Measurements from ENCODE around the gene VAC14. TPM values are rescaled to one million over a fixed set of nuclear protein-coding genes. Genes with fewer than 3 reads are reported as not detected.

Gene VAC14
- total and polyA plus RNA-seq, 3 donors from 2014 or later = 41.0 to 80.5 (median 61.8) TPM

DNA sequence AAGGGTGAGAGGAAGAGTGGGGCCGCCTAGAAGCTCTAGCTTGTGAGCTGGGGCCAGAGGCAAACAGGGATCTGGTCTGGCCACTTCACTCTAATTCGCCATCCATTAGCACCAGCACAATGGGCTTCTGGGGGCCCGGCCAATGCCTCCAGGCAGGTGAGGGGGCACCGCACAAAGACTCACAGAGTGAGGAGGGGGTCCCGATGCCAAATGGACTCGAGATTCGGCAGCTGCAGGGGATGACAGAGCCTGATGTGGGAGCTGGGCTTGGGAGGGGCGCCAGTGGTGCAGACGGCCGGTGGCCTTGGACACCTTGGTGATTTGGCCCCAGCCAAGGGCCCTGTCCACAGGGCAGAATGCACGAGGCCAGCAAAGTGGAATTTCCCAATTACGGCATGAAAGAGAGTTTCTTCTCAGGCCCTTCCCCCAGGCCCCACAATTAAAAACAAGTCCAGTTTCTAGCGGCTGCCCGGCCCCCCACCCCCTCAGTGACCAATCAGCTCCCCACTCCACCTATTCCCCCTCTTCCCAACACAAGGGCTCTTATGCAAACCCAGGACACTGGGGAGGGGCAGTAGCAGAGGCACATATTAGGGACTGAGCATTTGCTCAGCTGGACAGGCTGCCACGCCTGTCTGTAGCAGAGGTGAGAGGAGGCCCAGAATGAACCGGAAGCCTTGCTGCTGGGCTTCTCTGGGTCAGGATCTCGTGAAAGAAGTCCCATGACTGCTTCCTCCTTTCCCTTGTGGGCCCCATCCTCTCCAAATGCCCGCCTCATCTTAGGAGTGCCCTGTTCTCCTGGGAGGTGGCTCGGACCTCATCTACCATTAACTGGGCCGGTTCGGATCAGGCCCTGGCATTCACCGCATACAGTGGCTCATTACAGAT is 75.7 kb downstream of the VAC14 start:
- H3K27ac ChIP-seq = peak overlapping the region; percentile 57 to 64
- no peak for TF ChIP-seq POLR2A (IDR thresholded peaks at IDR 0.05)
- TF ChIP-seq, protein P1, sequence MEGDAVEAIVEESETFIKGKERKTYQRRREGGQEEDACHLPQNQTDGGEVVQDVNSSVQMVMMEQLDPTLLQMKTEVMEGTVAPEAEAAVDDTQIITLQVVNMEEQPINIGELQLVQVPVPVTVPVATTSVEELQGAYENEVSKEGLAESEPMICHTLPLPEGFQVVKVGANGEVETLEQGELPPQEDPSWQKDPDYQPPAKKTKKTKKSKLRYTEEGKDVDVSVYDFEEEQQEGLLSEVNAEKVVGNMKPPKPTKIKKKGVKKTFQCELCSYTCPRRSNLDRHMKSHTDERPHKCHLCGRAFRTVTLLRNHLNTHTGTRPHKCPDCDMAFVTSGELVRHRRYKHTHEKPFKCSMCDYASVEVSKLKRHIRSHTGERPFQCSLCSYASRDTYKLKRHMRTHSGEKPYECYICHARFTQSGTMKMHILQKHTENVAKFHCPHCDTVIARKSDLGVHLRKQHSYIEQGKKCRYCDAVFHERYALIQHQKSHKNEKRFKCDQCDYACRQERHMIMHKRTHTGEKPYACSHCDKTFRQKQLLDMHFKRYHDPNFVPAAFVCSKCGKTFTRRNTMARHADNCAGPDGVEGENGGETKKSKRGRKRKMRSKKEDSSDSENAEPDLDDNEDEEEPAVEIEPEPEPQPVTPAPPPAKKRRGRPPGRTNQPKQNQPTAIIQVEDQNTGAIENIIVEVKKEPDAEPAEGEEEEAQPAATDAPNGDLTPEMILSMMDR (IDR thresholded peaks at IDR 0.05) = no peak
- DNase-seq = peak; percentile 41
- intact Hi-C loops (cut with DNase I; ENCODE audit: low total_unique reads) = no loop called here
- no peaks in the 10 kb centered on the region for H3K9me3 ChIP-seq
- H3K27me3 ChIP-seq = no peaks in the 10 kb centered on the region
- WGBS, 2 donors = 66 to 78% methylated on average over 20 to 22 of the region's 22 CpGs
- H3K4me3 ChIP-seq = no peak overlapping the region
- H3K4me1 ChIP-seq = peaks cover 18% of the 10 kb centered on the region
- no peaks in the 10 kb centered on the region for H3K36me3 ChIP-seq (ENCODE audit: low read depth, missing control alignments)

DNA sequence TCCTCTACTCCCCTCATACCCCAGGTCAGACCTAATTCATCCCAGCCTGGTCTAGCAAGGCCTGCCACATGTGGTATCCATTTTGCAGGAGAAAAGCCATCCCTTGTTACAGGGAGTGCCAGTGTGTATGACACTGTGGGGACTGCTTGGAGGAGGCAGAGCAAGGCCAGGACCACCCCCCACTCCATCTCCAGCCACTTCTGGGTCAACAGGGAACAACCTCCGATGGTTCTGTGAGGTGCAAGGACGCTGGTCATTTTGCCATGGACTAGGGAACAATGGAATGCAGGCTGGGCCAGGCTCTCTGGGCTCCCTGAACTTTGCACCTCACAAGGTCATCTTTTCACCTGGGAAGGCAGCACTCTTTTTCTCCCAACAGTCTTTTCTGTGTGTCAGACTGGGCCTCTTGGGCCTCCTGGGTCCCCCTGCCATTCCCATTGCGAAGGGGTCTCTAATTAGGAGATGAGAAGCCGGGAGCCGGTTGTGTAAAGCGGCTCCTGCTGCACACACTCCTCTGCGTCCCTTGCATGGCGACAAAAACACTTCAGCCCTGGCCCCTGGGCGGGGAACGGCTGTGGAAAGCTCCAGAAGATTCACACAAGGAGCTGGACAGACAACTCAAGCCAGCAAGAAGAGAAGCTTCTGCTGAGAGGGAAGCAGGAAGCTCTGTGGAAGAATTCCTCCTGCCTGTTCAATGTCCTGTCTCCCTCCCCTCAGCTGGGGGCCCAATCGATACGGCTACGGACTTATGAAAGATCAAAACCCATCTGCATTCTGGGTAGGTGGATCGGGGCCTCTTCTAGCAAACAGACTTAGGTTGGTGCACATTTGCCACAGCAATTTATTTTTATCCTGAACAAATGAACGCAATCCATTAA is 76.6 kb downstream of the VAC14 start:
- H3K27me3 ChIP-seq = no peaks in the 10 kb centered on the region
- H3K4me3 ChIP-seq = no peak overlapping the region
- no peaks in the 10 kb centered on the region for H3K36me3 ChIP-seq (ENCODE audit: low read depth, missing control alignments)
- 96 to 98% methylated on average over 14 to 15 of the region's 15 CpGs for WGBS, 2 donors
- no peaks in the 10 kb centered on the region for H3K9me3 ChIP-seq
- no peak for DNase-seq
- H3K27ac ChIP-seq = no peak overlapping the region
- no peak for TF ChIP-seq POLR2A (IDR thresholded peaks at IDR 0.05)
- TF ChIP-seq, protein P1 (IDR thresholded peaks at IDR 0.05) = no peak
- intact Hi-C loops (cut with DNase I; ENCODE audit: low total_unique reads) = no loop called here
- H3K4me1 ChIP-seq = peaks cover 18% of the 10 kb centered on the region

DNA sequence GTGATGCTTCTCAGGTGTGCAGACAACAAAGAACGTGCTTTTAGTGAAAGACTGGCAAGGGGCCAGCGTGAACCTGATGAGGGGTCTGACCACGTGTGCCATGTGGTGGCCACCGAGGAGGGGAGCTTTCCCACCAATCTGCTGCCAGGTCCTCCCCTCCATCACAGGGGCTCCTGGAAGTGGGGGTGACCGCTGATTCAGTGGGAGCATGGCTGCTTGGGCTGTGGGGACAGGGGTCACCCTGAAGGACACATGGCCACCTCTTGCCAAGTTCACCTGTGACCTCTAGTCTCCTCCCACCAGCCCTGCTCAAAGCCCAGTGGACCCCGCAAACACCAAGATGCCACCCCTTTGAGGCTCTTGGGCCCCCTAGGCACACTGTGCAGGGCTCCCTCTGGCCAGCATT is 77.2 kb downstream of the VAC14 start:
- Histone ChIP-seq H3K9me3 (no peaks in the 10 kb centered on the region), H3K4me1 (peaks cover 18% of the 10 kb centered on the region), H3K27ac (no peak overlapping the region), H3K36me3 (ENCODE audit: low read depth, missing control alignments) (no peaks in the 10 kb centered on the region), H3K27me3 (no peaks in the 10 kb centered on the region), H3K4me3 (no peak overlapping the region)
- intact Hi-C loops (cut with DNase I; ENCODE audit: low total_unique reads) = no loop called here
- TF ChIP-seq, protein P1 (IDR thresholded peaks at IDR 0.05) = no peak
- DNase-seq = no peak
- WGBS, 2 donors = 94% methylated on average over 2 to 6 of the region's 6 CpGs

DNA sequence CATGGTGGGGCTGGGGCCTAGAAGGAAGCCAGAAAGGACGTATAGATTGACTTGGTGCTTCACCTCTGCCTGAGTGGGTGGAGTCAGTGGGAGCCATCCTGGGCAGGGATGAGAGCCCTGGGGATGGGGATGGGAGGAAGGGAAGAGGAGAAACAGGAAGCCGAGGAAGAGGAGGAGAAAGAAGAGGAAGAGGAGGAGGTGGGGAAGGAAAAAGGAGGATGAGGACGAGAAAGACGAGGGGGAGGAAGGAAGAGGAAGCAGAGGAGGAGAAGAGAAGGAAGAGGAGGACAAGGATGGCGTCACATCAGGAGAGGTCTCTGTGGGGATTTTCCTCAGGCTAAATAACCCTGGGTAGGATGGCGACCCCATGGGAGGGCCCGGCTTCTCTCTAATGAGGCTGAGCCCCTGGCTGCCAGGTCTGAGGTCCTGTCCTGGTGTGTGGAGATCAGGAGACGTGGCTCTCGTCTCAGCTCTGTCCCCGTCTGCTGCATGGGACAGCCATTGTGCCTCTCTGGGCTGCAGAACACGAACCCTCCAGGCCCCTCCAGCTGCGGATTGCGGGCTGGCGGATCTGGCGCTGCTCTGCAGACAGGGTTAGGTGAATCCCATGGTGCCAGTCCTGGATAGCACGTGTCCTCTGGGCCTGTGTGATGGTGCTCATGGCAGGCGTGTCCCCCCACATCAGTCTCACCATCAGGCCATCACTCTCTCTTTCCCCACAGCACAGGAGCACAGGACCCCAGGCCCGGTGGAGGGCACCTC is 79.6 kb downstream of the VAC14 start:
- WGBS, 2 donors = 83 to 93% methylated on average over 13 to 17 of the region's 18 CpGs
- H3K9me3 ChIP-seq = no peaks in the 10 kb centered on the region
- peaks cover 17% of the 10 kb centered on the region for H3K4me1 ChIP-seq
- no peaks in the 10 kb centered on the region for H3K36me3 ChIP-seq (ENCODE audit: low read depth, missing control alignments)
- no peak overlapping the region for H3K4me3 ChIP-seq
- no peak for TF ChIP-seq POLR2A (IDR thresholded peaks at IDR 0.05)
- TF ChIP-seq, protein P1 (IDR thresholded peaks at IDR 0.05) = no peak
- no peaks in the 10 kb centered on the region for H3K27me3 ChIP-seq
- no peak for DNase-seq
- intact Hi-C loops (cut with DNase I; ENCODE audit: low total_unique reads) = no loop called here
- no peak overlapping the region for H3K27ac ChIP-seq
